CD4-positive, alpha-beta T cell treated with Interferon alpha-2 for 1 hour (primary cell): Measurements from ENCODE around the gene PITPNC1.
A peak's percentile ranks its signal among the peaks of the same experiment; 100 is the strongest.
"Not testable (repeated sequence)": the region's sequence is repeated elsewhere in the genome, so short reads cannot be mapped to it uniquely, and the experiment has no call there.

Source experiments
- DNase-seq, 2 donors: peaks; one replicate each; pipeline ENCODE4 v3.0.0-alpha.2; 2020 to 2022

Gene PITPNC1

DNA sequence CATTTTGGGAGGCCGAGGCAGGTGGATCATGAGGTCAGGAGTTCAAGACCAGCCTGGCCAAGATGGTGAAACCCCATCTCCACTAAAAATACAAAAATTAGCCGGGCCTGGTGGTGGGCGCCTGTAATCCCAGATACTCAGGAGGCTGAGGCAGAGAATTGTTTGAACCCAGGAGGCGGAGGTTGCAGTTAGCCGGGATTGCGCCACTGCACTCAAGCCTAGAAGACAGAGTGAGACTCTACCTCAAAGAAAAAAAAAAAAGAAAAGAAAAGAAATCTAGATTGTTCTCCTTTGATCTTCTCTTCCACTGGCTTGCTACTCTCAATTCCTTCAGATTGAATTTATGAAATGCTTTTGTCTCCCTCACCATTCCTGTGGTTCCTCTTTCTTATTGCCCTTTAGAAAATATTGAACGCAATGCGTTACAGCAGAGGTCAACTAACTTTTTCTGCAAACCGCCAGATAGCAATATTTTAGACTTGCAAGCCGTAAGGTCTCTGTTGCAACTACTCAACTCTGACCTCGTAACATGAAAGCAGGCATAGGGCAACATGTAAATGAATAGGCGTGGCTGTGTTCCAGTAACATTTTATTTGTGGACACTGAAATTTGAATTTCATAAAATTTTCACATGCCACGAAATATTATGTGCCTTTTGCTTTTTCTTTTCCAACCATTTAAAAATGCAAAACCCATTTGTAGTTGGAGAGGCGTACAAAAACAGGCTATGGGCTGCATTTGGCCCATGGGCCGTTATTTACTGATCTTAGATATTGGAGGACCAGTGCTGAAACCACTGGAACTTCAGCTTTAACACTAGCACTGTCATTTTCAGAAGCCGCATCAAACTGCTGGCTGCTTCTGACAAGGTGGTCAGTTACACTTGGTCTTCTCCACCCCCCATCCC is 24.8 kb downstream of the PITPNC1 start:
- no peak for DNase-seq

DNA sequence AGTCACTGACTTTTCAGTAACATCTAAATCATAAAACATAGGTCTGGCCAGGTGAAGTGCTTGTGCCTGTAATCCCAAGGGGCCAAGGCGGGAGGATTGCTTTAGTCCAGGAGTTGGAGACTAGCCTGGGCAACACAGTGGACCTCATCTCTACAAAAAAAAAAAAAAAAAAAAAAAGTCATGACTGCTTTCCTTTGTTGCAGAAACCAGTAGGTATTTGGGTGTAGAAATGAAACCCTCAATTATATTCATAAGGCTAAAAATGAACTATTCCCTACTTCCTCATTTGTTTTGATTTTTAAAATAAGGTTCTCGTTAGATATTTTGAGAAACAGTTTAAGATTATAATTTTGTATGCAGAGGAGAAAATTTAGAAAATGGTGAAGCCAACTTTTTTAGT is 26.0 kb downstream of the PITPNC1 start:
- DNase-seq: no peak

DNA sequence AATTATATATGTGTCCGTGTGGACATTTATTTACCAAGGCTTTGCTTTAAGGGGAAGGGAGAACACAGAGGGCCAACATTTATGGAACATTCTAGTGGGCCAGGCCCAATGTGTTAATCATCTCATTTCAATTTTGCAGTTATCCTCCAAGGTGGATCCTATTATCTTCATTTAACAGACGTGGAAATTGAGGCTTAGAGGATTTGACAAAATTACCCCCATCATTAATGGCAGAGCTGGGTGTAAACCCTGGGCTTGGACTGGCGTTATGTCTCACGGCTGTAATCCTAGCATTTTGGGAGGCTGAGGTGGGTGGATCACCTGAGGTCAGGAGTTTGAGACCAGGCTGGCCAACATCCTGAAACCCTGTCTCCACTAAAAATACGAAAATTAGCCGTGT is 26.4 kb downstream of the PITPNC1 start:
- DNase-seq: no peak

GRCh38 chr17:67408455-67408830 is 31.4 kb downstream of the PITPNC1 start:
- not testable (repeated sequence) for DNase-seq

DNA sequence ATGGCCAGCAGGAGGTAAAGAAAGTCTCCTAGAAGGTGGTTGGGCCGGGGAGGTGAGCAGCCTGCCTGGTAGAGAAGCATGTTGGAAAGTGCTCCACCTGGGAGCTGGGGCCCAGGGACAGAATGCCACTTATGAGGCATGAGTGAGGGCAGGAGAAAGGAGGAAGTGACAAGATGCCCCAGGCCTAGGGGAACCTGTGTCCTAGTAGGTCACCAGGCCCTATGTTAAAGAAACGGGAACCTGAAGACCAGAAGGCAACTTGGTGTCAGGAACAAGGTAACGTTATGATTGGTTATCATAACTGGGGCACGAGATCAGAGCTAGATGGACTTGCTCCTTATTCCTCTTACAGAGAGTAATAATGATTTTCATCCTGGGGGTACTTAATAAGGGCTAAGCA is 34.3 kb downstream of the PITPNC1 start:
- peak in 1 of 2 donors; percentile 28 for DNase-seq

GRCh38 chr17:67412032-67412431 is 35.0 kb downstream of the PITPNC1 start:
- DNase-seq: no peak

GRCh38 chr17:67412941-67413340 is 35.9 kb downstream of the PITPNC1 start:
- DNase-seq: no peak

DNA sequence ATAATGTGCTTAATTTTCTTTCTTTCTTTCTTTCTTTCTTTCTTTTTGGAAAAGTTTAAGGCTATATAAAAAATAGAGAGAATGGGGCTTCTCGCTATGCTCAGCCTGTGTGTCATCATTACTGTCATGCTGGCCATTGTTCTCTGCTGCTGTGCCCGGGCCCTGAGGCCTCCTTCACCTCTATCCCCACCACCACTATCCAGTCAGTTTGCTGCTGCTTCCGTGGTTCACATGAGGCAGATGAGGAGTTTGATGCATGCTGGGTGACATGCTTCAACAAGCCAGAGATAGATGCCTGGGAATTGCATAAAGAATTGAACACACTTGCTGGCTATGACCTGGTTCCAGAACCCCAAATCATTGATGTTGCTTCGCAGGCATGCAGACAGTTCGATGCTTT is 36.3 kb downstream of the PITPNC1 start:
- no peak for DNase-seq

GRCh38 chr17:67414130-67414529 is 37.0 kb downstream of the PITPNC1 start:
- DNase-seq: no peak

DNA sequence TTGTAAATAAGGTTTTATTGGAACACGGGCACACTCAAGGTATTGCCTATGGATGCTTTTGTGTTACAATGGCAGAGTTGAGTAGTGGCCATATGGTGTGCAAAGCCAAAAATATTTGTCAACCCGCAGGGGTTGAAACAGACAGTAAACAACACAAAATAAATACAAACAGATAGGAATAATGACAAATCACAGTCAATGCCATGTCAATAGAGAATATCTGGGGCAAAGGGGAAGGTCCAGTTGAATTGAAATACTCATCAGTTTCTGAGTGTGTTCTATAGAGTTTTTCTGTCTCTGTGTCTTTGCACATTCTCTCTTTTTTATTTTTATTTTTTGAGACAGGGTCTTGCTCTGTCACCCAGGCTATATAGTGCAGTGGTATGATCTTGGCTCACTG is 37.5 kb downstream of the PITPNC1 start:
- DNase-seq: no peak

DNA sequence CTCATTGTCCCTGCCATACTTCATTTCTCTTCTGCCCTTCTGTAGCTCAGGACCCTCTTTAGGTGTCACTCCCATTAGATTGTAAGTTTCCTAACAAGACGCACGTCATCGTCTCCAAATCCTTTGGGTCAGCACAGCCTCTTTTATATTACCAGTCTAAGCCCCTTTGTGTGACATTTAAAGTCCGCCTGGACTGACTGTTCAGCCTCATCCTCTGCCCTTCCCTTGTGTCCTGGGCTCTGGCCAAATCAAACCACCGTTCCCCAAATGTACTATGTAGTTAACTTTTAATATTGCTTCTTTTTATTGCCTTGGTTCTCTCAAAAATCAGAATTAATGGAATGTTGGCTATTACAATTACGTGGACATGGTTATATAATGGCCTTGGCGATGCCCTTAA is 38.2 kb downstream of the PITPNC1 start:
- DNase-seq: no peak

- DNase-seq: no peak
These were observed 40.4 kb downstream of the PITPNC1 start for GRCh38 chr17:67417507-67417906.

DNA sequence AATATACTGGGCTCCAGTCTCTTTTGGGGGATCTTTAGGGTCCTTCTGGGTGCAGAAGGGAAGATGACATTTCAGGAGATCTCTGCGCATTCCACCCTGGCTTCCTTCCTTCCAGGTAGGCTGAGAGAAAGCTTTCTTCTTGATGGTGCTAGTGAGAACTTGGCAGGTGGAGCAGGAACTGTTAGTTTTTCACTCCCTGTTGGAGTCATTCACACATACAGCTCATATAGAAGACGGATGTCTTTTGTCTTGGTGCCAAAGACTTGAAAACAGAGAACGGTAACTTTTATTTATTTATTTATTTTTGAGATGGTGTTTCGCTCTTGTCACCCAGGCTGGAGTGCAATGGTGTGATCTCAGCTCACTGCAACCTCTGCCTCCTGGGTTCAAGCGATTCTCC is 43.9 kb downstream of the PITPNC1 start:
- no peak for DNase-seq

DNA sequence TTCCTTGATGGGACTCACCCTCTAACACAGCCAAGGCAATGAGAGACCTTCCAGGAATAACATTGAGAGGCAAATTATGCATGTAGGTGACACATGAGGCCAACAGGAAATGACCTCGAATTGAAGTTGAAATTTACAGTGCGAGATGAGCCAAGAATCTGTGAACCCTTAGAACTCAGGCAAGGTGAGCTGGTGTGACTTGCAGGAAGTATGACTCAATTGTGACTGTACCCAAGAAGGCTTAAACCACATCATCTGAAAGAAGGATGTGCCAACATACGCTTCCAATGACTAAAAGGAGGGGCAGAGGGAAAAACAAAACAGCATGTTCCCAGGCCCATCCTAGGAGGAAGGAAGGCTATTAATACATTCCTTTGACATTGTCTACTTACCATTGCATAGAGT is 44.8 kb downstream of the PITPNC1 start:
- peak; percentile 84 to 91 for DNase-seq

GRCh38 chr17:67422296-67422695 is 45.2 kb downstream of the PITPNC1 start:
- DNase-seq: peak; percentile 20 to 48

GRCh38 chr17:67422897-67423296 is 45.8 kb downstream of the PITPNC1 start:
- no peak for DNase-seq

- DNase-seq: no peak
These were observed 48.6 kb downstream of the PITPNC1 start for GRCh38 chr17:67425571-67426160.

GRCh38 chr17:67427424-67427823 is 50.3 kb downstream of the PITPNC1 start:
- DNase-seq: no peak

- not testable (repeated sequence) for DNase-seq
These were observed 53.4 kb downstream of the PITPNC1 start for GRCh38 chr17:67430515-67430914.

- DNase-seq: peak in 1 of 2 donors; percentile 51
These were observed 54.4 kb downstream of the PITPNC1 start for GRCh38 chr17:67431249-67432015.

DNA sequence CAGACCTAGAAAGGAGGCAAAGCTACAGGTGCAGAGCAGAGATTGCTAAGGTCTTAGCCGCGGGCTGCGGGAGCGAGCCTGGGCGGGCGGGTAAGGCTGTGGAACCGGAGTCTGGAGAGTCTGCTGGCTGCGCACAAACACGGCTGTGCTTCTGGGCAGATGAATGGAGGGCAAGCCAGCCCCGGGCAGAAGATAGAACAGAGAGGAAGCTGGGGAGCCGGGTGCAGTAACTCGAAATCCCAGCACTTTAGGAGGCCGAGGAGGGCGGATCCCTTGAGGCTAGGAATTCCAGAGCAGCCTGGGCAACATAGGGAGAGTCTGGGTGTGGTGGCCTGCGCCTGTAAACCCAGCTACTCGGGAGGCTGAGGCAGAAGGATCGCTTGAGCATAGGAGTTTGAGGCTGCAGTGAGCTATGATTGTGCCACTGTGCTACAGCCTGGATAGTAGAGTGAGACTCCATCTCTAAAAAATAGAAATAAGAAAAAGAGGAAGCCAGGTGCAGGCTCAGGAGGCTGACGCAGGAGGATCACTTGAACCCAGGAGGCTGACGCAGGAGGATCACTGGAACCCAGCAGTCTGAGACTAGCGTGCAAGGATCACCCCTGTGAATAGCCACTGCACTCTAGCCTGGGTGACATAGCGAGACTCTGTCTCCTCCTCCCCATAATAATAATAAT is 56.3 kb downstream of the PITPNC1 start:
- DNase-seq: no peak

DNA sequence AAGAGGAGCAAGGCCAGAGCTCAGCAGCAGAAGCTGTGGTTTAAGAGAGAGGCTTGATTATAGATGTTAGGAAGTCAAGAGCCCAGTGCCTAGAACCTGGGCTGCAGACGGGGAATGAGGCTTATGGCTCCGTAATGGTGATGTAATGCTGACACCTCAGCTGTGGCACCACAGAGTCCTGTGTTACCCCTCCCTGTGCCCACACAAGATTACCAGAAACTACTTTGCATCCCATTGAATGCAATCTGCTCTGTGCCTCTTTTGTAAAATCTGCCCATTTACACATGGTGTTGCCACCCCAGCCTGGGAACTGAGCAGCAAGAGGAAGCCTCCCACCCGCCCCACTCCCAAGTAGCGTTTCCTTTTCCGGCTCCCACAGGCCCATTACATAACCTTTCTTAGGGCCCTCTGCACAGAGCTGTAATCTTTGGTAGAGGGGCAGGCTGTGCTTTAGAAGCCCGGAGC is 57.0 kb downstream of the PITPNC1 start:
- peak; percentile 84 to 85 for DNase-seq

DNA sequence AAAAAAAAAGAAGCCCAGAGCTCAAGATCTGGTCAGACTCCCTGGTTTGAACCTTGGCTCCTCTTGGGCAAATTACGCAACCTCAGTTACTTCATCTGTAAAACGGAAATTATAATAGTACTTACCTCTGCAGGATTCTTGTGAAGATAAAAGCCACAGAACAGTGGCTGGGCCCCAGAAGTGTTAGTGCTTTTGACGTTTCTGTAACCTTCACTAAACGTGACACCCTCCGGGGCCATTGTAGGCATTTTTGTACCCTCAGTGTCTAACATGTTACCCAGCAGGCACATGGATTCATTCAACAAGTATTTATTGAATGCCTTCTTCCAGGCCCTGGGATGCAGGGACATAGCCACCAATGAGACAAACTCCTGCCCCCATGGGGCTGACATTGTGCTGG is 58.0 kb downstream of the PITPNC1 start:
- DNase-seq: peak; percentile 74 to 84
